ENCODE results near the gene ACP6.

Gene ACP6

DNA sequence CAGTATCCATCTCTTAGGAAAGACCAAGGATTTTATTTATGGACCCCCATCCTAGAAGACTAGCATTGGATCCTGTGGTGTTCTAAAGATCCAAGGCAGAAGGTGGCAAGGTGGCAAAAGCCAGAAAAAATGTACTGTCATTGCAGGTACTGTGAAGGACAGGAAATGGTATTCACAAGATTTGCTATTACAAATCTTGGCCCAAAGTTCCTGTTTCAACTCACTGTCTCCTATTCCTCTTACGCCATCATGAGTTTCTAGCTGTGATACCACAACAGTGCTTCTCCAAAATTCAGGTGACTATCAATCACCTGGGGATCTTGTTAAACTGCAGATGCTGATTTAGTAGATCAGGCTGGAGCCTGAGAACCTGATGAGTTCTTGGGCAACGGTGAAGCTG lies 21.4 kb downstream of the ACP6 start:
- peak in 2 of 5 experiments; percentile 39 to 41 for DNase-seq

DNA sequence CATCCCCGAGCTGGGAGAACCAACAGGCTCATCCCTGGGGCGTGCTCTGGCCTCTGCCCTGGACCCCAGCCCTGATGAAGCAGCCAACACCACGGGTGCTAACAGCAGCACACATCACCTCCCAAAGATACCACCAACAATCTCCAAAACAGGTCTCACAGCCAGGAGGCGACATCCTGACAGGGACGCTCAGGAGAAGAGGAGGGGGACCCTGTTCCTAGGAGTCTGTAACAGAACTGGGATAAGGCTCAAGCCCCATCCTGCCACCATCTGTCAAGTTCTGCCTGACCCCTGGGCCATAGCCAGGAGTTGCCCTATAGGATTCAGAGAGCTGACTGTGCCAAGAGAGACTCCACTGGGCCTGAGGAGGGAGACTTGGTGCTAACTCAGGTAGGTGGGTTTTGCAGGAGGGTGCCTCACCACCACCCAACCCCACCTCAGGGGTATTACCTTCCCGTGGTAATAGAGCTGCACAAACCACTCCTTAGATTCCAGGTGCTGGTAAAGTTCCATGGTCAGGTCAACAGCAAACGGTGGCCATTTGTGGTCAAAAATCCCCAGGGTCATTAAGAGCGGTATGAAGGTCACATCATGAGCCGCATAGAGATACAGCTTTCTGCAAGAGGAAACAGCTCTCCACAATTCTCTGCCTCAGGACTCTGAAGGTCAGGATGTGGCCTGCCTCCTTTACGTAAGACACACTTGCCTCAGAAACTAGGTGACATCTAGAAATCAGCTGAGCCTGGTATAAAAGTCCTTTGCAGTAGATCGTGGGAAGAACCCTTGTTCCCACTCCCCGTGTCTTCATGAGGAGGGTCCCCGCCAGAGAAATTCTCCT lies 22.3 kb downstream of the ACP6 start:
- peak in 3 of 5 experiments; percentile 7 to 87 (median 65) for DNase-seq

DNA sequence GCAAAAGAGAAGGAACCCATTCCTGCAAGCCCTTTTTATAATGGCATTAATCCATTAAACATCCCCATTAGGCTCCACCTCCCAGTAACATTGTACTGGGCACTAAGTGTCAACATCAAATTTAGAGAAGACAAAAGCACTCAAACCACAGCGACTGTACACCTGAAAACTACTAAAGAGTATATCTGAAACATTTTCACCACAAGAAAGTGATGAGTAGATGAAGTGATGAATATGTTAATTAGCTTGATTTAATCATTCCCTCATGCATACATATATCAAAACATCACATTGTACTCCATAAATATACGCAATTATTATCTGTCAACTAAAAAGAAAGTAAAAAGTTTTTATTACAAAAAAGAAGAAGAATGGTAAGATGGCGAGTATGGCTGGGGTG lies 26.4 kb downstream of the ACP6 start:
- DNase-seq, result no peak

DNA sequence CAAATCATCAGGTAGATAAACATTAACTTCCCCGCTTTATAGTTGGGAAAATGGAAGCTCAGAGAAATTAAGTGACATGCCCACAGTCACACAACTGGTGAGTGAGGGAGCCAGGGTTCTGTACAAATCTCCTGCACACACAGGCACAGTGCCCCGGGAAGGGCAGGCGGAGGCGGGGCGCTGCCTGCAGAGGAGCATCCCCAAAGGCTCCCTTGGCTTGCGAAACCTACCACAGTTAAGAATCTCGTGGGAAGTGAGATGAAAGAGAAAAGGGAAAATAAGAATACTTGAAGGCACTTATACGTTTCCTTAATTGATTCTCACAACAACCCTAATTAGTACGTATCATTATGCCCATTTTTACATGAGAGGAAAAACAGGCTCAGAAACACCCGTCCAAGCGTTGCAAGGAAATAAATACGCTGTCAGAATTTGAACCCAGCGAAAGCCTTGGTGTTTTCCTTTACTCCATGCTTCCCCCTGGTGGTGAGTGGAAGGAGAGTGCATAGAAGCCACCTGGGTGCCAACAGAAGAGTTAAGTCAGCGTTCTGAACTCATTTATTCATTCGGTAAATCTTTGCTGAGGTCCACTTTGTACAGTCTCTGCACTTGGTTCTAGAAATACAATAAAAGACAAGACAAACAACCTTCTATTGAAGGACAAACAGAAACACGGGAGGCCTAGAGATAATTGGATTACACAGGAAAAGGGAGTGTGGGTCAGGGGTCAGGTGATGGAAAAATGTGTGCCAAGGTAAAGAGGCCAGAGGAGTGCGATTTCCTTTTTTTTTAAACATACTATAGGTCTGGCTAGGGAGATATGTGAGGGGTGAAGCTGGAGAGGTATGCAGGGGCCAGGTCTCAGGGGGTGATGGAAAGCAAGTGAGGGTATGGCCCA lies 28.4 kb downstream of the ACP6 start:
- DNase-seq, result peak in 4 of 5 experiments; percentile 28 to 73 (median 30)

DNA sequence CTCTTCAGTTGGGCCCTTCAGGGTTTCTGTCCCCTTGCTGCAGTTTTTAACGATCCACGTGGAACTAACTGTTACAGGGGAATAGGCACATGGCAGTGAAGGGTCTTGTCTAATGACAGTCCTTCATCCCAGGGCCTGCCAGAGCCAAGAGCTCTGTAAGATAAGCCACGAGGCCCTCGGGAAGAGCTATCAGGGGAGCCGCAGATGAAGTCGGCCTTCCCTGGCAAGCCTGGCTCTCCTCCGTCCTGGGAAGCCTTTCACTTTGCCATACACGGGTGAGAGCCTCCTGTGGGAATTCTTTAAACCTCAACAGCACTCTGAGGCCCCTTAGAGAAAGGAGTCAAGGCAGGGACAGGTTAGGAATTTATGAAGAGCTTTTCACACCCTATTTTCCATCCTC lies 29.0 kb downstream of the ACP6 start:
- no peak for DNase-seq

DNA sequence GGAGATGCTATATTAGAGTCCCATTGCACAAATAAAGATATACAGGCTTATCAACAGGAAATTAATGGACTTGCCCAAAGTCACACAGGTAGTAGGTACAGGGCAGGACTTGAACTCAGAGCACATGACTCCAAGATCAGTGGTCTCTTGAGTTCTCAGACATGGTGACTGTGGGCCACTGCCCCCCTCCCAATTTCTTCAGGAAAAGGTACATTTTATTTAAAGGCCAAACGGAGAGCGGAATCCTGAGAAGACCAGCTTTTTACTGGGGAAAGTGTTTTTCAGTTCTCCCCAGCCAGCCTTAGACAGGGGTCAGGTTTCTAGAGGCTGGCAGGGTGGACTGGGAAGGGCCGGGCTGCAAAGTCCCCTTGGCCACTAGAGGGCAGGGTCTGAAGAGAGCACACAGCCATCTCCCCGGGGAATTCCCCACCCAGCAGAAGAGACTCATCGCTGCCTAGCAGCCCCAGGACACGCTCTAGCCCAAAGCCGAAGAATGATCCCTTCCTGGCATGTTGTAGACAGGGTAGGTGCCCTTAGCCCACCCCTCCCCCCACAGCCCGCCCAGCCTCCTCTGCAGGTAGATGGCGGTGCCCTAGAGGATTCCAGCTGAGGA lies 29.7 kb downstream of the ACP6 start:
- peak; percentile 38 to 85 (median 62) for DNase-seq

DNA sequence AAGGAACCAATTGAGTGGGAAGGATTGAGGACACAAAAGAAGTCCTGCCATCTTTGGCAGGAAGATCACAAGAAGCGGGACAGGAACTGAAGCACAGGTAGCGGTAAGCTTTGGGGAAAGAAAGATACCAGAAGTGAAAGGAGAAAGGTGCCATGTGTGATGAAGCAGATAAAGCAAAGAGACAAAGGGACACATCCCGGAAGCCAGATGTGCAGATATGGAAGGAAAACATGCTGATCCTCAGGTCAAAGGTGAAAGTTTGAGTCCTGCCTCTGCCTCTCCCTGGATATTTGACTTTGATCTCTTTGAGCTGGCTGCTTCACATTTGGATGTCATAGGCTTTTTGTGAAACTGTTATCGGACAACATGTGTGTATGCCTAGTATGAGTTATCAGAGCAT lies 34.0 kb downstream of the ACP6 start:
- no peak for DNase-seq

DNA sequence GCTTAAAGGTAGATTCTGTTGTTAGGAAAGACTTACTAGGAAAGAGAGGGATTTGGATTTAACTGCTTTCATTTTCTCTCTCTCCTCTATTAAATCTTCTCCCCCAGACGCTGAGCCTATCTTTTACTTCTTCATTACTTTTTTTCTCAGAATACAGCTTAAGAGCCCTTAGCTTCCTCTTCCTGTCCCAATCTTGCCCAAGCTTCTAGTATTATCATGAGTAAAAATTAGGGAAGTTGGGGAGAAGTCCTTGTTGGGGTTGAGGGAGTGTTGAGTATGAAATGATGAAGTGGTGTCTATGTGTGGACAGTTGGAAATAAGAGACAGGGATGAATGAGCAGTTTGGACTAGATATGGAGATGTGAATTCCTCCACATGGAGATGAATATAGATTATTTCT lies 35.0 kb downstream of the ACP6 start:
- no peak for DNase-seq

DNA sequence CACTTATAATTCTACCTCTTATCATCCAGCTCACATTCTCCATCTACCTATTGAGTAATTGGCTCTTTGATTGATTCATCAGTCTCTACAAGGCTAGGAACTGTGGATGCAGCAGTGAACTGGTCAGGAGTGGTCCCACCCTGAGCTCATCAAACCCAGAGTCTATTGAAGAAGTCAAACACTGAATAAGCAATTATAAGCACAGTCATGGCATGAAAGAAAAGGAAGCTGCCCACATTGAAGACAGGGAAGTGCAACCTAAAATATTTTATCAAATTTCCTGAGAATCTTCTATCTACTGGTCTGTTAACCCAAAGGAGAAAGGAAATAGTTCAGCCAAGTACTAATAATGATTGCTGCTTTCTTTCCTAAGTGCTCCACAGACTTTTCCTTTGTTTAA lies 35.7 kb downstream of the ACP6 start:
- no peak for DNase-seq

DNA sequence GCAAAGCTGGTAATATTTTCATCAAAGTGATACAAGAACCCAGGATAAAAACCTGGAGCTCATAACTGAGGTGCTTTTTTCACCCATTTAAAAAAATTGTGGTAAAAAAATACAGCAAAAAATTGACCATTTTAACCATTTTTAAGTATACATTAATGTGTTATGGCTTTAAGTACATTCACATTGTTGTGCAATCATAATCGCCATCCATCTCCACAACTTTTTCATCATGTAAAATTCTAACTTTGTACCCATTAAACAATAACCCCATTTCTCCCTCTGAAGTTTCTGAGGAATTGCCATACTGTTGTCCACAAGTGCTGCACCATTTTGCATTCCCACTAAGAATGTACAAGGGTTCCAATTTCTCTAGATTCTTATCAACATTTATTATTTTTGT lies 36.6 kb downstream of the ACP6 start:
- DNase-seq, result no peak

DNA sequence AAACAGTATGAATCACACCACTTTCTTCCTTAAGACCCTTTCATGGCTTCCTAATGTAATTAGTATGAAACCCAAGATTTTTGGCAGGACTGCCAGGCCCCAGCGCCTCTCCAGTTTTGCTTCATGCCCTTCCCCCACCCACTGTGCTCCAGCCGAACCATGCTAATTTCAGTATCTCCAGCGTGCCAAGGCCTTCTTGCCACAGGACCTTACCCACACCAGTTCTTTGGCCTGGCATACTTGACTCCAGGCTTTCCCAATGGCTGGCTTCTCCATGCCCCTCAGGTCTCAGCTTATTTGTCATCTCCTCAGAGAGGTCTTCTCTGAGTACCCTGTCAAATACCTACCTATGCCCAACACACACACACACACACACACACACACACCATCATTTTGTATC lies 38.5 kb downstream of the ACP6 start:
- DNase-seq, result no peak

DNA sequence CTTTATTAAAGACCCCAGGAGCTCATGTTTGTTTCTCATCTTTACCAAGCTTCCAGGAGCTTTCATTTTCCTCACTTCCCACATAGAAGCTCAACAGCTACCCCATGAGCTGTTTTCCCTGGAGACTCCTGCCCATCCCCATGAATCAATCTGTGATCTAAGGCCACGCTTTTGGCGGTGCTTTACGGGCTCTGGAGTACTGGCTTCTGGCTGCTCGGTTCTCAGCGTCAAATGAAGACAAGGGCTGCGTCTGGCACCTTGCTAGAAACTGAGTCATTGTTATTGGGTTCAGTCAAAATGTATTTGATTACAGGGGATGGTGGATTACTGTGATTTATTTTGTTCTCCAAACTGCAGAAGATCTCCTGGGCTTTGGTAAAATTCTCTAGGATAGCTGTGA lies 39.9 kb downstream of the ACP6 start:
- DNase-seq, result no peak

DNA sequence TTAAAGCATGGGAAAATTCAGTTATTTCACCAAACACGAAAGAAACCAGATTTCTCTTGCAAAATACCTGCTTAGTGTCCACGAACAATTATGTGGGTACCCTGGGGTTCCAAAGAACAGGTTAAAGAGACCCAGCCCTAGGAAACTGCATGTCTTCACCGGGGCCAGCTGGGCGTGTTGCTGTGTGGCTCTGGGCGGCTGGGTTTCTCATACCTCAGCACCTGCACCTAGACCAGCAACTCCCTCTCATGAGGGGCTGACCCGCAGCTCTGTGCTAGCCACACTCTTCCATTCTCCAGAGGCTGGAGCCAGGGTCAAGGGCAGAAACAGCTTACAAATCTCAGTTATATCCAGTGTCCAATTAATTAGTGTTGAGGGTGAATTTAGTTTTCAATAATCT lies 40.3 kb downstream of the ACP6 start:
- no peak for DNase-seq

DNA sequence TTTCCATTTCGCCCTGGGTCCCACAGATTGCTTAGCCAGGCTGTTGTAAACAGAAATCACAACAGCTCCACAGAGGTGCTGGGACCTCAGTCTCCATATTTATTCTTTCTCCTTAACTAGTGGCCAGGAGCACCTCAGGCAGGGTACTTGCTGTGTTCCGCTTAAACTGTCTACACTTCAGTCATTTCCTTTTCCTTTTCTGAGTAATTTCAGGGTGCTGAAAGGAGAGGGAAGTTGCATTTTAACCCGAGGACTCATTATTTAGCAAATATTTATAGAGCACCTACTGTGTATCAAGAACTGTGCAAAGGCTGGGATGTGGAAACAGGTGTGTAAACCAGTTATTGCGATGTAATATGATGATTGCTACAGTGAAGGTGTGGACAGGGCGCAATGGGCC lies 41.9 kb downstream of the ACP6 start:
- peak in 1 of 5 experiments; percentile 46 for DNase-seq

DNA sequence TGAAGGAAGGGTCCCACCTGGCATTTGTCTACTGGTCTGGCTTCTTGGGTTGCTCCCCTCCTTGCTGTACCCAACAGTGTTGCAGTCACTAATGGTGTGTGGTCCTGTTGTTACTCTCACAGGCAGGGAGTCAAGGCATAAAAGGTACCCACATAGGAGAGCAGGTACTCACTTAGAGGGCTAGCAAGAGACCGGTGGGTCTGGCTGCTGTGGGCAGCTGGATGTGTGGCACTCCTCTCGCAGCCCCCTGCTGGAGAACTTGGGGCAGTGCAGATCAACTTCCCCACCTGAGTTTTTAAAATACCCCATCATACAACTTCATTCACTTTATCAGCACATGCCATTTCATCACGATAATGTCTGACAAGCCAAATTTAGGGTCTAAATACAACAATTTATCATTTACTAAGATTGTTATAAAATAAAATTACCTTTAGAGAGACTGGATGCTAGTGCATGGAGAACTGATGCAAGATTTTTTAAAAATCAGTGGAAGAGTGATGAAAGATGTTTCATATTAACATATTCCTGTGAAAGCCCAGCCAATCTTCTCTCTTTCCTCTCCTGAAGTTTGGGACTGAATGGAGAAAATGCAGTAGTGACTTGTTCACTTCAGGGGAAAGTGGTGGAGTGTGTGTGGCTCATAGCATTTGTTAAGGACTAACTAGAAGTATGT lies 42.8 kb downstream of the ACP6 start:
- peak in 4 of 5 experiments; percentile 27 to 65 (median 38) for DNase-seq

DNA sequence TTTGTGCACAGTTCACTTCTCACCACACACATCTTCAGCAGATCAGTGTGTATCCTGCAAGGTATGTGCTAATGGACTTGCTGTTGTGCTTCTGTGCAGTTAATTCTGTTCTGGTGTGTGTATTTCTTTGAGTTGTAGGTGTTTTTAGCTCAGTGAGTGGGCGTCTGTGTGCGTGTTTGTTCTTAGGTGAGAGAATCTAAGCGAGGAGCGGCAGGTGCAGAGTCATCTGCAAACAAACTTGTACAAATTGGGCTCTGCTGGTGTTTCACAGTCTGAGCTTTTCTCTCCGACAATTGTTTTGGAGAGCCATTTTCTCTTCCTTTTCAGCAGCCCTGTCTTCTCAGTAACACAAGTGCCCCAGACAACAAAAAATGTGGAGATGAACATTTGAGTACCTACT lies 43.6 kb downstream of the ACP6 start:
- DNase-seq, result no peak

DNA sequence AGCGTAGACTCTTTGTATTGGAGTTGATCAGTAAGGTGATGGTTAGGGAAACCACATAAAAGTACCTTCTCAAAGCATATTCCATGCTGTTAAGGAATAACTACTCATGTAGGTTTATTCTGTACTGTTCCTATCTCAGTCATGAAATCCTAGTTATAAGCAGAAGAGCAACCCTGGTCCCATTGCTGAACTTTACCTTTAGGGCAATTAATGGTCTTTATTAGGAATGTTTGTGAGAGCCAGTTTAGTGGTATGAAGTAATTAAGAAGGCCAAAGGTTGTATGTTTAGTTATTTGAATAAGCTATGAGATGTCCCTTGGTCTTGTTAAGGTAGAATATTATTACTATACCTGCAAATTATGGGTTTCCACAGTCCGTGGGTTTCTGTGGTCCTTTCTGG lies 44.0 kb downstream of the ACP6 start:
- no peak for DNase-seq

DNA sequence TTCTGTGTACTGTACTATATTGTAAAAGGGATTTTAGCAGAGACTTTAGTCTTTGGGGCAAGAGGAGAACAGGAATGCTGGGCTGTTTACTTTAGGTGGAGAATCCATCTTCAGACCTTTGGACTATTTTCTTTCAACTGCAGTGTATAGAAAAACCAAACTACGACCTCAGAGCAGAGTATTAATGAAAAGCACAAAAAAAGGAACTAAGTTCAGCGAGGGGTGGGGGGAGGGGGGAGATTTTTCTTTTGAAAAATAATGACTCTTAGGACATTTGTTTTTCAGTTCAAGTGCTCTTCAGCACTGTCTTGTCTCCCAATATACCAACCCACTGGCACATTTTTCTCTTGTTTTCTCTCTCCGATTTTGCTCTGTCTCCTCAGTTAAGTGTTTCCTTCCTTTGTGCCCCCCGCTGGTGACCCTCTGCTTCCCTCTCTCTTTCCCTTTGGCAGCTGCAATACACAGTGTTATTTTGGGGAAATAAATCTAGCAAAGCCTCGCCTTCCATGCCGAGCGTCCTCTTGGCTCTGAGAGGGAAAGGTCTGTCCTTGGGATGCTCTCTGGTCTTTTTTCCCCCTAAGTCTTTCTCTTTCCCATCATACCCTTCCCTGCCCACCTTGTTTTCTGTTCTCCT lies 44.8 kb downstream of the ACP6 start:
- DNase-seq, result no peak

DNA sequence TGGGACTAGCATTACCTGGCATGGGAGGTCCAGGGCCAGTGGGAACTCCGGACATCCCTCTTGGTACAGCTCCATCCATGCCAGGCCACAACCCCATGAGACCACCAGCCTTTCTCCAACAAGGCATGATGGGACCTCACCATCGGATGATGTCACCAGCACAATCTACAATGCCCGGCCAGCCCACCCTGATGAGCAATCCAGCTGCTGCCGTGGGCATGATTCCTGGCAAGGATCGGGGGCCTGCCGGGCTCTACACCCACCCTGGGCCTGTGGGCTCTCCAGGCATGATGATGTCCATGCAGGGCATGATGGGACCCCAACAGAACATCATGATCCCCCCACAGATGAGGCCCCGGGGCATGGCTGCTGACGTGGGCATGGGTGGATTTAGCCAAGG lies 45.8 kb downstream of the ACP6 start:
- no peak for DNase-seq

DNA sequence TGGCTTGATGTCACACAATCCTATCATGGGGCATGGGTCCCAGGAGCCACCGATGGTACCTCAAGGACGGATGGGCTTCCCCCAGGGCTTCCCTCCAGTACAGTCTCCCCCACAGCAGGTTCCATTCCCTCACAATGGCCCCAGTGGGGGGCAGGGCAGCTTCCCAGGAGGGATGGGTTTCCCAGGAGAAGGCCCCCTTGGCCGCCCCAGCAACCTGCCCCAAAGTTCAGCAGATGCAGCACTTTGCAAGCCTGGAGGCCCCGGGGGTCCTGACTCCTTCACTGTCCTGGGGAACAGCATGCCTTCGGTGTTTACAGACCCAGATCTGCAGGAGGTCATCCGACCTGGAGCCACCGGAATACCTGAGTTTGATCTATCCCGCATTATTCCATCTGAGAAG lies 46.3 kb downstream of the ACP6 start:
- DNase-seq, result no peak

DNA sequence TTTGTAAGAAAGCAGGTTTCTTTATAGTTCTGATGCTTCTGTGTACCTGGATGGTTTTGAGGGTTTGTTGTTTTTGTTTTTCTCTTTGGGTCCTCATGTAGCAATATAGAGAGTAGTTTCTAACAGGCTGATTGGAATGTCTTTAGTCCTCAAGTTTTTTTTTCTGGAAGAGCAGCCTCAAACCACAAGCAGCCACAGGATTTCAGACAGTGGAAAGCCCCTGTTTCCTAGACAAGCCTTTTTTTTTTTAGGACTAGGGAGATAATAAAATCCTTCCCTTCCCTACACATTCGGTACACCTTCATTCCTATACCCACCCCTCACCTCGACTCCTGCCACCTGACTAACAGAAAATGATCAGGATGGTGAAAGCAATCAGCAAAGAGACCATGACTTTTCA lies 47.6 kb downstream of the ACP6 start:
- DNase-seq, result no peak

DNA sequence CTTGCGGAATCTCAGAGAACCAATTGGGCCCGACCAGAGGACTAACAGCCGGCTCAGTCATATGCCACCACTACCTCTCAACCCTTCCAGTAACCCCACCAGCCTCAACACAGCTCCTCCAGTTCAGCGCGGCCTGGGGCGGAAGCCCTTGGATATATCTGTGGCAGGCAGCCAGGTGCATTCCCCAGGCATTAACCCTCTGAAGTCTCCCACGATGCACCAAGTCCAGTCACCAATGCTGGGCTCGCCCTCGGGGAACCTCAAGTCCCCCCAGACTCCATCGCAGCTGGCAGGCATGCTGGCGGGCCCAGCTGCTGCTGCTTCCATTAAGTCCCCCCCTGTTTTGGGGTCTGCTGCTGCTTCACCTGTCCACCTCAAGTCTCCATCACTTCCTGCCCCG lies 49.8 kb downstream of the ACP6 start:
- no peak for DNase-seq
